Lower leg skin (tissue), 3 donors: ENCODE data around the gene WDR33.

Experiments used
- CTCF ChIP-seq, 3 donors: fragments of 450-650 bp; IDR thresholded peaks; one replicate each; pipeline ENCODE4 v1.5.1; 2016; ENCODE audit warnings: antibody characterized with exemption in 3 of 3, mild to moderate bottlenecking in 3 of 3, moderate library complexity in 2 of 3
- POLR2A ChIP-seq, 2 donors: fragments of 450-650 bp; IDR thresholded peaks; one replicate each; pipeline ENCODE4 v1.6.1; 2016 to 2017; ENCODE audit warnings: antibody characterized with exemption in 2 of 2, mild to moderate bottlenecking in 1 of 2, moderate library complexity in 1 of 2

GRCh38 chr2:127707890-127708648, 102.9 kb downstream of the WDR33 start:
- no peak for TF ChIP-seq CTCF (IDR thresholded peaks at IDR 0.05)
- no peak for TF ChIP-seq POLR2A (IDR thresholded peaks at IDR 0.05)
